Adipose tissue (tissue), 3 donors: Measurements from ENCODE around the gene ZNF695. TPM values are rescaled to one million over a fixed set of nuclear protein-coding genes. Genes with fewer than 3 reads are reported as not detected.
"Not testable (repeated sequence)": the region's sequence is repeated elsewhere in the genome, so short reads cannot be mapped to it uniquely, and the experiment has no call there.

ENCODE experiments used
- H3K27ac ChIP-seq: one replicate; pipeline ENCODE4 v1.5.1; 2013; ENCODE audit warnings: low read depth, low read length
- WGBS, 3 donors: extraction: QIAGEN DNeasy Blood & Tissue Kit; methylation state at CpG; one replicate each; pipeline ENCODE4 v1.1.7; 2013; 5-methylcytosine and 5-hydroxymethylcytosine counted together
- polyA plus RNA-seq, 3 donors: library from polyadenylated mRNA; stranded (reverse); fragments of 200-250 nt; gene quantifications; one replicate each; pipeline ENCODE4 v1.2.3, GENCODE V29; 2013
- donor health status: healthy with polysubstance abuse.
- donor health status: Bipolar disorder and iron deficiency.
- donor health status: healthy.

ZNF695 gene
- polyA plus RNA-seq: under 1 TPM in 2 of 3 donors, not detected in 1; 0.12 to 0.18 TPM

GRCh38 chr1:247007511-247008405 lies at the start of gene ZNF695:
Gene ZNF695, minus strand, starts transcription at chr1:247008057. Its CDS starts 149 bp downstream, at chr1:247007908.
- 0 to 2% (median 1%) methylated on average over 51 to 58 of the region's 58 CpGs for WGBS, 3 donors
- no peak within 1 kb of the TSS for H3K27ac ChIP-seq

GRCh38 chr1:247056071-247056470 lies 48.2 kb upstream of the ZNF695 start:
- WGBS, 3 donors: 97 to 100% (median 98%) methylated on average over 2 of the region's 2 CpGs
- H3K27ac ChIP-seq: no peak overlapping the region

DNA sequence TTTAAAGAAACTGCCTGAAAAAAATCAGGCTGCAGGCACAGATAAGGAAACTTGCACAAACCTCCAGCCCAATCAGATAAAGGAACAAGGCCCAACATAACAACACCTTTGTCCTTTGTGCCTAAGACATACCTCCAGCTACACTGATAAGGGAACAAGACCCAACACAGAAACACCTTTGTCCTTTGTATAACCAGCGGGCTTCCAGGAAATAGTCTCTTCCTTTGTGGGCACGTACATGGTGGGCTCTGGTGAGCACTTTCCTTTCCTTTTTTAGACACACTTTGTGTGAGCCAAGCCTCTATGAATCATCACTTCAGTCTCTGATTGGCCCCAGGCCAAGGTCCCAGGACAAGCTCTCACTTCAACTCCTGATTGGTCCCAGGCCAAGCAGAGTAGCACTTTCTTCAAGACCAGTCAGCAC lies 47.1 kb upstream of the ZNF695 start:
- no peak overlapping the region for H3K27ac ChIP-seq
- 47 to 72% (median 52%) methylated on average over 2 of the region's 2 CpGs for WGBS, 3 donors

GRCh38 chr1:247047702-247048101 lies 39.8 kb upstream of the ZNF695 start:
- WGBS, 3 donors: 95 to 100% (median 95%) methylated on average over 2 of the region's 2 CpGs

DNA sequence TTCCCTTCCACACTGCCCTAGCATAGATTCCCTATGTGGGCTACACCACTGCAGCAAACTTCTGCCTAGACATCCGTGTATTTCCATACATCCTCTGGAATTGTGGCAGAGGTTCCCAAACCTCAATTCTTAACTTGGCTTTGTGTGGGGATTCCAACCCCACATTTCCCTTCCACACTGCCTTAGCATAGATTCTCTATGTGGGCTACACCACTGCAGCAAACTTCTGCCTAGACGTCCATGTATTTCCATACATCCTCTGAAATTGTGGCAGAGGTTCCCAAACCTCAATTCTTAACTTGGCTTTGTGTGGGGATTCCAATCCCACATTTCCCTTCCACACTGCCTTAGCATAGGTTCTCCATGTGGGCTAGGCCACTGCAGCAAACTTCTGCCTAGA lies 39.4 kb upstream of the ZNF695 start:
- H3K27ac ChIP-seq: no peak overlapping the region
- WGBS, 3 donors: 95 to 100% (median 96%) methylated on average over 2 of the region's 2 CpGs

More at GRCh38 chr1:247047702-247048101, 39.8 kb upstream of the ZNF695 start:
- H3K27ac ChIP-seq: no peak overlapping the region

DNA sequence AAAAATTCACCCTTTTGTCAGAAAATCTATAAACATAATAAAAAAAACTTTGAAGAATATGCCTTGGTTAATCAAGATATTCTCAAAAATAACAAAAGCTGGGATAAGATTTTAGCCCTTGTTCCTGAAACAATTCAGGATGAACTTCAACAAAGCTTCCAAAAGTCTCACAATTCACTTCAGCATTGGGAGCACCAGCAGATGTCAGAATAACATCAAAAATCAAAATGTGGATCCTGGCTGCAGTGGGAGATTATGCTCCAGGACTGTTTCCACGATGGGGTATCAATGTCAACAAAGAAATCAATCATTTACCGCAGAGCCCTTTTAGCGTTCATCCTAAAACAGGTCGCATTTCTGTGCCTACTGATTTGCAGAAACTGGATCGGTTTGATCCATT lies 35.5 kb upstream of the ZNF695 start:
- WGBS, 3 donors: 92 to 97% (median 92%) methylated on average over 5 of the region's 5 CpGs
- H3K27ac ChIP-seq: no peak overlapping the region

DNA sequence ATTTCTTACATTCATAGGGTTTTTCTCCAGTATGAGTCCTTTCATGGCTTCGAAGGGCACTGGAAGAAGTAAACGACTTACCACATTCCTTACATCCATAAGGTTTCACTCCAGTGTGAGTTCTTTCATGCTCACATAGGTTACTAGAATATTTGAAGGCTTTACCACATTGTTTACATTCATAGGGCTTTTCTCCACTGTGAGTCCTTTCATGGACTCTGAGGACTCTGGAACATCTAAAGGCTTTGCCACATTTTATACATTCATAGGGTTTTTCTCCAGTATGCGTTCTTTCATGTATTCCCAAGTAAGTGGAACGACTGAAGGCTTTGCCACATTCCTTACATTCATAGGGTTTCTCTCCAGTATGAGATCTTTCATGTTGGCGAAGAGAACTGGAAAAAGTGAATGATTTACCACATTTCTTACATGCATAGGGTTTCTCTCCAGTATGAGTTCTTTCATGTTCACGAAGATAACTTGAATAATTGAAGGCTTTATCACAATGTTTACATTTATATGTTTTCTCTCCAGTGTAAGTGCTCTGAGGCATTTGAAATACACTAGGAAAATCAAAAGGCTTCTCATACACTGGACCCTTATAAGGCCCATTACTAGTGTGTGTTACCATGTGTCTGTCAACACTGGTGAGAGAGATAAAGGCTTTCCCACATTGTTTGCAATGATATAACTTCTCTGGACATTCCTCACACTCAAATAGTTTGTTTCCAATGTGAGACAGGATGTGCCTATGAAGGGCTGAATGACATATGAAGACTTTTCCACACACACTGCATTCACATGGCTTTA lies 29.9 kb upstream of the ZNF695 start:
- WGBS, 3 donors: 96 to 98% (median 97%) methylated on average over 6 of the region's 6 CpGs
- H3K27ac ChIP-seq: no peak overlapping the region

GRCh38 chr1:247032306-247032705 lies 24.4 kb upstream of the ZNF695 start:
- WGBS, 3 donors: 93 to 100% (median 98%) methylated on average over 6 to 24 of the region's 30 CpGs
- not testable (repeated sequence) for H3K27ac ChIP-seq

GRCh38 chr1:247024658-247025057 lies 16.8 kb upstream of the ZNF695 start:
- not testable (repeated sequence) for H3K27ac ChIP-seq
- 73 to 88% (median 79%) methylated on average over 5 of the region's 5 CpGs for WGBS, 3 donors

- no peak overlapping the region for H3K27ac ChIP-seq
- WGBS, 3 donors: 82 to 89% (median 86%) methylated on average over 2 to 6 of the region's 6 CpGs
These were observed 5.5 kb upstream of the ZNF695 start for GRCh38 chr1:247013391-247013790.

- no peak overlapping the region for H3K27ac ChIP-seq
- 82 to 86% (median 82%) methylated on average over 13 of the region's 13 CpGs for WGBS, 3 donors
These were observed 546 bp upstream of the ZNF695 start for GRCh38 chr1:247008406-247008799.

DNA sequence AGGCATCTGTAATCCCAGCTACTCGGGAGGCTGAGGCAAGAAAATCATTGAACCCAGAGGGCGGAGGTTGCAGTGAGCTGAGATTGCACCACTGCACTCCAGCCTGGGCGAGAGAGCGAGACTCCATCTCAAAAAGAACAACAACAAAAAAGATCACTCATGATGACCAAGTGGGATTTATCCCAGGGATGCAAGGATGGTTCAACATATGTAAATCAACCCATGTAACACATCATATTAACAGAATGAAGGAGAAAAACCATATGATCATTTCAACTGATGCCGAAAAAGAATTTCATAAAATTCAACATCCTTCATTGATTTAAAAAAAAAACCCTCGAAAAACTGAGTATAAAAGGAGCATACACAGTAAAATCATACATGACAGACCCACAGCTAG lies 3.8 kb downstream of the ZNF695 start:
- H3K27ac ChIP-seq: not testable (repeated sequence)
- 97 to 98% (median 97%) methylated on average over 6 of the region's 6 CpGs for WGBS, 3 donors

- H3K27ac ChIP-seq: no peak overlapping the region
- WGBS, 3 donors: 90 to 95% (median 95%) methylated on average over 2 of the region's 2 CpGs
These were observed 18.0 kb downstream of the ZNF695 start for GRCh38 chr1:246989901-246990300.

- 96 to 98% (median 98%) methylated on average over 4 of the region's 4 CpGs for WGBS, 3 donors
- H3K27ac ChIP-seq: no peak overlapping the region
These were observed 19.5 kb downstream of the ZNF695 start for GRCh38 chr1:246988316-246988715.

DNA sequence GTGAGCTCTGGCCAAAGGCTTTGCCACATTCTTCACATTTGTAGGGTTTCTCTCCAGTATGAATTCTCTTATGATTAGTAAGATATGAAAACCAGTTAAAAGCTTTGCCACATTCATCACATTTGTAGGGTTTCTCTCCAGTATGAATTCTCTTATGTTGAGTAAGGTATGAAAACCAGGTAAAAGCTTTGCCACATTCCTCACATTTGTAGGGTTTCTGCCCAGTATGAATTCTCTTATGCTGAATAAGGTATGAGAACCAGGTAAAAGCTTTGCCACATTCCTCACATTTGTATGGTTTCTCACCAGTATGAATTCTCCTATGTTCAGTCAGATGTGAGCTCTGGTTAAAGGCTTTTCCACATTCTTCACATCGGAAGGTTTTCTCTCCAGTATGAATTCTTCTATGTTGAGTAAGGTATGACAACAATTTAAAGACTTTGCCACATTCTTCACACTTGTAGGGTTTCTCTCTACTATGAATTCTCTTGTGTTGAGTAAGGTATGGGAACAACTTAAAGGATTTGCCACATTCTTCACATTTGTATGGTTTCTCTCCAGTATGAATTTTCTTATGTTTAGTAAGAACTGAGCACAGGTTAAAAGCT lies 20.7 kb downstream of the ZNF695 start:
- 97 to 100% (median 100%) methylated on average over 1 of the region's 1 CpG for WGBS, 3 donors

GRCh38 chr1:246978785-246979184 lies 29.1 kb downstream of the ZNF695 start:
- WGBS, 3 donors: 97 to 99% (median 97%) methylated on average over 6 of the region's 6 CpGs

More for the DNA sequence above, 20.7 kb downstream of the ZNF695 start:
- H3K27ac ChIP-seq: no peak overlapping the region

DNA sequence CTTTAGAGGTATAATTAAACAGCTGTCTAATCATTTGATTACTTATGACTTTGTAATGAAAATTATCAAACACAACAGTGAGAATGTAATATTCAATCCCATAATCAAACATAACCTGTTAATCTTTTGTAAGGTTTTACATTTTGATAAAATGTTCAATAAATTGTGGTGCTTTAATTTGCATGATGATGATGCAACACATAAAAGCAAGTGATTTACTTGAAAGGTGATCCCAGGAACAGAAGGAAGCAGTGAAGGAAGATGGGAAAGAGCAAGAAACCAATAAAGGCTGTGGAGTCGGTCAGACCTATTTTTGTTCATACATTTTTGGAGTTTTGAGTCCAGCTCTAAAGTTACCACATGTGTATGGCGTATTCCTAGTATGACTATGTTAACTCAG lies 29.6 kb downstream of the ZNF695 start:
- no peak overlapping the region for H3K27ac ChIP-seq
- 93 to 98% (median 96%) methylated on average over 2 of the region's 2 CpGs for WGBS, 3 donors

More at GRCh38 chr1:246978785-246979184, 29.1 kb downstream of the ZNF695 start:
- no peak overlapping the region for H3K27ac ChIP-seq

DNA sequence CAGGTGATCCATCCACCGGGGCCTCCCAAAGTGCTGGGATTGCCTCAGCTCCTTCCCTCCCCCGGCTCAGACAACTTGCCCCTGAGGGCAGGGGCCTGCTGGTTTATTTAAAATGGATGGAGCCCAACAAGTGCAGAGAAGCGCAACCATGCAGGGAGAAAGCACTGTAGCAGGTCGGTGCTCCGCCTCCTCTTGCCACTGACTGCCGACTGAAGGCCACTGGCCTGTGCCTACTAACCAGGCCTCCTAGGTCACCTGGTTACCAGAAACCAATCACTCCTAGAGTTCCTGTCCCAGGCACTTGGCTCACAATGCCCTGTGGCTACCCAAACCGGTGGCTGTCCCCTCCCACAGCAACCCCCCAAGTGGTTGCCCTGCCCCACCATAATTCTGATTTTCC lies 35.9 kb downstream of the ZNF695 start:
- WGBS, 3 donors: 92 to 97% (median 96%) methylated on average over 7 of the region's 7 CpGs
- H3K27ac ChIP-seq: no peak overlapping the region
